Measurements from ENCODE around the gene HELZ2.

Gene HELZ2

DNA sequence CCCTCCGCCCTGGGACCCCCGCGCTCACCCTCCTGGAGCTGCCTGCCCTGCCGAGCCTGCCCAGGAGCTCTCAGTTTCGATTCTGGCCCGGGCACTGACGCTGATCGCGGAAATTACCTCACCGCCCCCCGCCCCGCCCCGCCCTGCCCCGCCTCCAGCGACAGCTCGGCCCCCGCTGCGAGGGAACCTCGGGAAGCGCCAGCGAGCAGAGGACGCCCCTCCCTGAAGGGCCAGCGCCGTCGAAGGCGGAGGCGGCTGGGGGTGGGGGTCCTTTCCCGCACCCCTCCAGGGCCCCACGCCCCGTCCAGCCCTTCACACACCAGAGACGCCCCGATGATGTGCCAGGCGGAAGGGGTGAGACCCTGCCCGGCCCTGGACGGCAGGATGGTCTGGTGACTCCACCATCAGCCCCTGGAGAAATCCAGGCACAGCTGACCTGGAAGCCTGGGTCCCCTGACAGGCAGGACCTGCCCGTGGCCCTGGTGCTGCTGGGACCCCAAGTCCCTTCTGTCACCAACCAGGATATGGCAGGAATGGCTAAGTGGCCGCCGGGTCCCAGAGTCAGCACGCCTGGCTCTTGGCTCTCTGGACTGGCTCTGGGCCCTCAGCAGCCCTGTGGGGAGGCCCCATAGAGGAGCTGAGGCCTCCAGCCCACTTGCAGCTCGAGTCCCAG, at the start of gene HELZ2 (continued):
- TF ChIP-seq, protein P1, sequence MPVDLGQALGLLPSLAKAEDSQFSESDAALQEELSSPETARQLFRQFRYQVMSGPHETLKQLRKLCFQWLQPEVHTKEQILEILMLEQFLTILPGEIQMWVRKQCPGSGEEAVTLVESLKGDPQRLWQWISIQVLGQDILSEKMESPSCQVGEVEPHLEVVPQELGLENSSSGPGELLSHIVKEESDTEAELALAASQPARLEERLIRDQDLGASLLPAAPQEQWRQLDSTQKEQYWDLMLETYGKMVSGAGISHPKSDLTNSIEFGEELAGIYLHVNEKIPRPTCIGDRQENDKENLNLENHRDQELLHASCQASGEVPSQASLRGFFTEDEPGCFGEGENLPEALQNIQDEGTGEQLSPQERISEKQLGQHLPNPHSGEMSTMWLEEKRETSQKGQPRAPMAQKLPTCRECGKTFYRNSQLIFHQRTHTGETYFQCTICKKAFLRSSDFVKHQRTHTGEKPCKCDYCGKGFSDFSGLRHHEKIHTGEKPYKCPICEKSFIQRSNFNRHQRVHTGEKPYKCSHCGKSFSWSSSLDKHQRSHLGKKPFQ (tag by site-specific recombination; IDR thresholded peaks at IDR 0.05) = no peak
- TF ChIP-seq ZNF140 (tag by site-specific recombination; IDR thresholded peaks at IDR 0.05) (no peak), YY1 (tag by site-specific recombination; IDR thresholded peaks at IDR 0.05) (no peak), ZNF510 (tag by site-specific recombination; IDR thresholded peaks at IDR 0.05; ENCODE audit: insufficient replicate concordance) (no peak), KLF1 (tag by site-specific recombination; IDR thresholded peaks at IDR 0.05) (peak; percentile 98), GLIS2 (tag by site-specific recombination; IDR thresholded peaks at IDR 0.05) (peak; percentile 62), ZNF133 (tag by site-specific recombination; IDR thresholded peaks at IDR 0.05) (no peak), ZFP41 (tag by site-specific recombination; IDR thresholded peaks at IDR 0.05; ENCODE audit: borderline replicate concordance) (no peak), ZNF394 (tag by site-specific recombination; IDR thresholded peaks at IDR 0.05; ENCODE audit: borderline replicate concordance) (no peak), BCL11A (tag by site-specific recombination; IDR thresholded peaks at IDR 0.05; ENCODE audit: low read depth) (no peak), ZNF600 (tag by site-specific recombination; IDR thresholded peaks at IDR 0.05) (peak; percentile 16; the same call in 1 of the 2 replicates), ZBTB7A (tag by site-specific recombination; IDR thresholded peaks at IDR 0.05; ENCODE audit: low read depth) (no peak), ZNF76 (tag by site-specific recombination; IDR thresholded peaks at IDR 0.05; ENCODE audit: borderline replicate concordance, low read depth) (peak; percentile 32; the same call in 1 of the 2 replicates), ZNF623 (tag by site-specific recombination; IDR thresholded peaks at IDR 0.05) (no peak), ZNF174 (tag by site-specific recombination; IDR thresholded peaks at IDR 0.05) (no peak), SETDB1 (IDR thresholded peaks at IDR 0.05; ENCODE audit: insufficient read length, low read length) (no peak), WT1 (tag by site-specific recombination; IDR thresholded peaks at IDR 0.05) (no peak), ZXDB (tag by site-specific recombination; IDR thresholded peaks at IDR 0.05) (peak; percentile 82), ZNF776 (tag by site-specific recombination; IDR thresholded peaks at IDR 0.05; ENCODE audit: borderline replicate concordance) (no peak), ZNF211 (tag by site-specific recombination; IDR thresholded peaks at IDR 0.05; ENCODE audit: low read depth) (no peak), FEZF1 (tag by site-specific recombination; IDR thresholded peaks at IDR 0.05) (no peak), GLI4 (tag by site-specific recombination; IDR thresholded peaks at IDR 0.05) (no peak), ZNF169 (tag by site-specific recombination; IDR thresholded peaks at IDR 0.05) (no peak), ZNF585B (tag by site-specific recombination; IDR thresholded peaks at IDR 0.05) (no peak), TRIM28 (IDR thresholded peaks at IDR 0.05; ENCODE audit: borderline replicate concordance, low read length) (no peak), OVOL3 (tag by site-specific recombination; IDR thresholded peaks at IDR 0.05) (no peak), ZBTB11 (tag by site-specific recombination; conservative IDR thresholded peaks at IDR 0.05; ENCODE audit: low read depth) (no peak), ZNF2 (tag by site-specific recombination; IDR thresholded peaks at IDR 0.05) (no peak), ZNF404 (tag by site-specific recombination; IDR thresholded peaks at IDR 0.05) (no peak), ZNF19 (tag by site-specific recombination; IDR thresholded peaks at IDR 0.05; ENCODE audit: low read depth) (no peak), ZNF112 (tag by site-specific recombination; IDR thresholded peaks at IDR 0.05) (no peak), ZNF677 (tag by site-specific recombination; IDR thresholded peaks at IDR 0.05) (no peak)
- TF ChIP-seq, protein P2, sequence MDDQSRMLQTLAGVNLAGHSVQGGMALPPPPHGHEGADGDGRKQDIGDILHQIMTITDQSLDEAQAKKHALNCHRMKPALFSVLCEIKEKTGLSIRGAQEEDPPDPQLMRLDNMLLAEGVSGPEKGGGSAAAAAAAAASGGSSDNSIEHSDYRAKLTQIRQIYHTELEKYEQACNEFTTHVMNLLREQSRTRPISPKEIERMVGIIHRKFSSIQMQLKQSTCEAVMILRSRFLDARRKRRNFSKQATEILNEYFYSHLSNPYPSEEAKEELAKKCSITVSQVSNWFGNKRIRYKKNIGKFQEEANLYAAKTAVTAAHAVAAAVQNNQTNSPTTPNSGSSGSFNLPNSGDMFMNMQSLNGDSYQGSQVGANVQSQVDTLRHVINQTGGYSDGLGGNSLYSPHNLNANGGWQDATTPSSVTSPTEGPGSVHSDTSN (CRISPR knock-in tag; IDR thresholded peaks at IDR 0.05) = no peak
- TF ChIP-seq, protein P3, sequence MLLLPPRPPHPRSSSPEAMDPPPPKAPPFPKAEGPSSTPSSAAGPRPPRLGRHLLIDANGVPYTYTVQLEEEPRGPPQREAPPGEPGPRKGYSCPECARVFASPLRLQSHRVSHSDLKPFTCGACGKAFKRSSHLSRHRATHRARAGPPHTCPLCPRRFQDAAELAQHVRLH (tag by site-specific recombination; IDR thresholded peaks at IDR 0.05) = no peak
- TF ChIP-seq, protein P4, sequence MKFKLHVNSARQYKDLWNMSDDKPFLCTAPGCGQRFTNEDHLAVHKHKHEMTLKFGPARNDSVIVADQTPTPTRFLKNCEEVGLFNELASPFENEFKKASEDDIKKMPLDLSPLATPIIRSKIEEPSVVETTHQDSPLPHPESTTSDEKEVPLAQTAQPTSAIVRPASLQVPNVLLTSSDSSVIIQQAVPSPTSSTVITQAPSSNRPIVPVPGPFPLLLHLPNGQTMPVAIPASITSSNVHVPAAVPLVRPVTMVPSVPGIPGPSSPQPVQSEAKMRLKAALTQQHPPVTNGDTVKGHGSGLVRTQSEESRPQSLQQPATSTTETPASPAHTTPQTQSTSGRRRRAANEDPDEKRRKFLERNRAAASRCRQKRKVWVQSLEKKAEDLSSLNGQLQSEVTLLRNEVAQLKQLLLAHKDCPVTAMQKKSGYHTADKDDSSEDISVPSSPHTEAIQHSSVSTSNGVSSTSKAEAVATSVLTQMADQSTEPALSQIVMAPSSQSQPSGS (tag by site-specific recombination; IDR thresholded peaks at IDR 0.05; ENCODE audit: low read depth) = no peak

All from HEK293 (cell line).